H1 (cell line): ENCODE data around the gene TMEM97.
A peak's percentile ranks its signal among the peaks of the same experiment; 100 is the strongest.

ENCODE experiments used
- CTCF ChIP-seq, 3 experiments: IDR thresholded peaks; 1 replicate in 2 of 3; 2 replicates in 1 of 3; pipeline versions ENCODE4 v1.5.1 to v1.6.1; 2011; ENCODE audit warnings: low read length in 3 of 3, mild to moderate bottlenecking in 3 of 3, inconsistent platforms in 2 of 3, low read depth in 1 of 3, moderate library complexity in 1 of 3; ENCODE audit not compliant: insufficient read depth in 1 of 3; ENCODE audit errors: control extremely low read depth in 1 of 3
- KDM5A ChIP-seq: fragments of 200-600 bp; IDR thresholded peaks from 2 replicates; pipeline ENCODE4 v1.7.1; 2012; ENCODE audit warnings: mild to moderate bottlenecking, low read length, inconsistent platforms, mixed read lengths
- NANOG ChIP-seq: IDR thresholded peaks from 2 replicates; pipeline ENCODE4 v1.6.1; 2011; ENCODE audit warnings: low read length, low read depth, mild to moderate bottlenecking, inconsistent platforms; ENCODE audit not compliant: insufficient read depth, poor library complexity, severe bottlenecking
- POLR2AphosphoS5 ChIP-seq: IDR thresholded peaks from 2 replicates; pipeline ENCODE4 v1.6.1; 2011; ENCODE audit warnings: low read depth, low read length
- SP1 ChIP-seq: IDR thresholded peaks from 2 replicates; pipeline ENCODE4 v1.6.1; 2011; ENCODE audit warnings: low read depth, low read length
- TAF1 ChIP-seq: IDR thresholded peaks from 2 replicates; pipeline ENCODE4 v1.6.1; 2011; ENCODE audit warnings: mild to moderate bottlenecking, low read depth, low read length
- YY1 ChIP-seq: IDR thresholded peaks from 2 replicates; pipeline ENCODE4 v1.6.1; 2011; ENCODE audit warnings: low read depth, mild to moderate bottlenecking, low read length

GRCh38 chr17:28366605-28367004 is 47.6 kb downstream of the TMEM97 start:
- TF ChIP-seq NANOG (no peak), CTCF (IDR thresholded peaks at IDR 0.05; ENCODE audit: control extremely low read depth in 1 of 3, insufficient read depth in 1 of 3, low read depth in 1 of 3, low read length in 3 of 3) (peak; percentile 10 to 47 (median 16); a peak in 2 of 4 replicates), YY1 (no peak), POLR2AphosphoS5 (no peak), SP1 (no peak), KDM5A (no peak), TAF1 (no peak)
